GM10248 (cell line): ENCODE data around the gene ADCY5.

Experiments used
- CTCF ChIA-PET: fragments of 300-600 bp; sonication (Branson Sonifier 250); formaldehyde crosslinking; extraction: SDS; loops from one replicate; lab custom pipeline; 2021; ENCODE audit warnings: antibody characterized with exemption; lab: Yijun Ruan, JAX
- POLR2A ChIA-PET: fragments of 350-650 bp; sonication (Branson Sonifier 250); formaldehyde crosslinking; extraction: SDS; loops from one replicate; lab custom pipeline; 2020; ENCODE audit warnings: antibody characterized with exemption; lab: Yijun Ruan, JAX
- DNase-seq: peaks from one replicate; pipeline ENCODE4 v3.0.0; 2012; ENCODE audit errors: extremely low spot score
- TF ChIP-seq, protein P1 (sequence below): IDR thresholded peaks from 2 replicates; pipeline ENCODE4 v1.5.1; 2012; ENCODE audit warnings: mild to moderate bottlenecking, low read depth; ENCODE audit errors: extremely low read depth, missing control alignments, control extremely low read depth

Gene ADCY5

DNA sequence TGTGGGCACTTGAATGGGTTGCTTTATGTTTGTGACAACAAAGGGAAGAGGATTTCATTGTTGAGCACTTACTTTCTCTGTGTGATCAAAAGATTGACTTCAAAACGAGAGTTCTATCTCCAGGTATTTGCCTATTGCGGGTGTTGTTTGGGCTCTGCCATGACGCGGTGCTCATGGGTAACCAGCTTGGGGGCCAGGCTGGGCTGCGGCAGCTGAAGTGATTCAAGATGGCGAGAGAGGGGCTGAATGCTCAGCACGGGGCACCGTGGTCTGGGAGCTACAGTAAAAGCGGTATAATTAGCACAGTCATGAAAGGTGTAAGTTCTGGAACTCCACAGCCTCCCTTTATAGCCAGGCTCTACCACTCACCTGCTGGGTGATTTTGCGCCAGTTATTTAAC is 31.0 kb upstream of the ADCY5 start:
- ChIA-PET CTCF (interaction anchor here (1.4 to 2.0 kb wide), 2 partner anchors 10 to 26 kb away, joined by 3 to 5 read pairs; no protein-coding TSS in a partner anchor), POLR2A (no interaction called here)
- no peak for DNase-seq
- TF ChIP-seq, protein P1, sequence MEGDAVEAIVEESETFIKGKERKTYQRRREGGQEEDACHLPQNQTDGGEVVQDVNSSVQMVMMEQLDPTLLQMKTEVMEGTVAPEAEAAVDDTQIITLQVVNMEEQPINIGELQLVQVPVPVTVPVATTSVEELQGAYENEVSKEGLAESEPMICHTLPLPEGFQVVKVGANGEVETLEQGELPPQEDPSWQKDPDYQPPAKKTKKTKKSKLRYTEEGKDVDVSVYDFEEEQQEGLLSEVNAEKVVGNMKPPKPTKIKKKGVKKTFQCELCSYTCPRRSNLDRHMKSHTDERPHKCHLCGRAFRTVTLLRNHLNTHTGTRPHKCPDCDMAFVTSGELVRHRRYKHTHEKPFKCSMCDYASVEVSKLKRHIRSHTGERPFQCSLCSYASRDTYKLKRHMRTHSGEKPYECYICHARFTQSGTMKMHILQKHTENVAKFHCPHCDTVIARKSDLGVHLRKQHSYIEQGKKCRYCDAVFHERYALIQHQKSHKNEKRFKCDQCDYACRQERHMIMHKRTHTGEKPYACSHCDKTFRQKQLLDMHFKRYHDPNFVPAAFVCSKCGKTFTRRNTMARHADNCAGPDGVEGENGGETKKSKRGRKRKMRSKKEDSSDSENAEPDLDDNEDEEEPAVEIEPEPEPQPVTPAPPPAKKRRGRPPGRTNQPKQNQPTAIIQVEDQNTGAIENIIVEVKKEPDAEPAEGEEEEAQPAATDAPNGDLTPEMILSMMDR: no peak

DNA sequence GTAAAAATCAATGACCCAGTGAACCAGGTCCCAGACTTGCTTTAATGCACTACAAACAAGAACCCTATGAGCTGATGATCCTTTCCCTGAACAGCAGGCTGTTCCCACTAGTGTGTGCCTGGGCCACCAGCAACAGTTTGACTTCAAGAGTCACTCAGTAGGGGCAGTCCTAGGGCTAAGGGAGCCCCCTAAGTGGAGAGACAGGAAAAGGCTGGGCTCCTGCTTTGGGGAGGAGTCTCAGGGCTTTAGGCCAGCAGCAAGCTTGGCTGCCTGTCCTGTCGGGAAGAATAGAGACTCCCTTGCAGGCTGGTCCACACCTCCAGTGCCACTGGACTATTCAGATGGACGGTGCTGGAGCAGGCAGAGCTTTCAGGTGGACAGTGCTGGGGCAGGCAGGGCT is 29.4 kb upstream of the ADCY5 start:
- no peak for DNase-seq
- CTCF ChIA-PET: interaction anchor here (2.0 to 3.2 kb wide), 2 partner anchors 12 kb away, joined by 5 to 12 read pairs; no protein-coding TSS in a partner anchor
- POLR2A ChIA-PET: no interaction called here
- TF ChIP-seq, protein P1: no peak

DNA sequence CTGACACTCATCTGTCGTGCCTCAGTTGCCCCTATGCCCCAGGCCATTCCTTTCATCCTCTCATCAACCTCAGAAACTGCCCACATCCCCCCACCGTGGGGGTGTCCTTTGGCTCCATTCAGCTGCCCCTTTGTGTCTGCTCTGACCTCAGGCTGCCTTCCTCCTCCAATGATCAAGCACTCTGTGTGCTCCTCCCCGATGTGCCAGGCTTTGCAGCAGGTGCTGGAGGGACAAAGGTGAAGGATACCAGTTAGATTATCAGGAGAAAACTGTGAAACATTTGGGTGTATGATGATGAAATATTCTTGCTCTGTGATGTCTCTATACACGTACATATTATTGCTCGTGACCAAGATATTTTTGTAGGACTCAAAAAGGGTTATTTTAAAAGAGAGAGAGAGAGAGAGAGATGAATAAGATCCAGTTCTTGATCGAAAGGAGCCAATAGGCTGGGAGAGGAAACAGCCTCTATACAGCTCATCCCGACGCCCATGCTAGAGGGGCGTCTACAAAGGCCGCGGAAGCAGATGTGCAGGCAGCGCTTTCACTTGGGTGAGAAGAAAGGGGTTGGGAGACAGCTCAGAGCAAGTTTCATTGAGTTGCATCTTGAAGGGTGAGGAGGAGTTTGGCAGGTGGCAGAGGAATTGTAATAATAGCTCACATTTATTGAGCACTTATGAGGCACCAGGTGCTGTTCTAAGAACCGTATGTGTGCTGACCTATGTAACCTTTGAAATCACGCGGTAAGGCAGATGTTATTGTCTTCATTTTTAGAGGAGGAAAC is 28.3 kb upstream of the ADCY5 start:
- TF ChIP-seq, protein P1: no peak
- CTCF ChIA-PET: interaction anchor here (0.7 to 3.2 kb wide), 2 partner anchors 13 to 148 kb away, joined by 3 to 12 read pairs; no protein-coding TSS in a partner anchor
- no peak for DNase-seq
- POLR2A ChIA-PET: no interaction called here

DNA sequence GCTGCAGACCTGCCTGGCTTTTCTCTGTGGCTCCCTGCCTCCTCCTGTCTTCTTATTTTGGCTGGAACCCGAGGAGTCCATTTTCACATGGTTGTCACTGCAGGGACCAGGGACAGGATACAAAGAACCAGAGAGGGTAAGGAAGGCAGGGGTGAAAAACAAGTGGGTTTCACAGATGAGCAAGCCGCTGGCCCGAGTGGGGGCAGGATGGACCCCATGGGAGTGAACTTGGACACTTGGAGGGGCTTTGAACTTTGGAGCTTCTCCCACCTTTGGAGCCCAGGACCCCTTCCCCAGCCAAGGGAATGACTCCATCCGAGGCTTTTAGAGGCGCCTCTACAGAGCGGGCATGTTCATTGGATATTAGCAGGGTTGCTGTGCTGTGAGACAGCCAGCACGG is 26.9 kb upstream of the ADCY5 start:
- DNase-seq: no peak
- POLR2A ChIA-PET: no interaction called here
- TF ChIP-seq, protein P1: no peak
- CTCF ChIA-PET: interaction anchor here (3.2 kb wide), 1 partner anchor 14 kb away, joined by 12 read pairs; no protein-coding TSS in a partner anchor

DNA sequence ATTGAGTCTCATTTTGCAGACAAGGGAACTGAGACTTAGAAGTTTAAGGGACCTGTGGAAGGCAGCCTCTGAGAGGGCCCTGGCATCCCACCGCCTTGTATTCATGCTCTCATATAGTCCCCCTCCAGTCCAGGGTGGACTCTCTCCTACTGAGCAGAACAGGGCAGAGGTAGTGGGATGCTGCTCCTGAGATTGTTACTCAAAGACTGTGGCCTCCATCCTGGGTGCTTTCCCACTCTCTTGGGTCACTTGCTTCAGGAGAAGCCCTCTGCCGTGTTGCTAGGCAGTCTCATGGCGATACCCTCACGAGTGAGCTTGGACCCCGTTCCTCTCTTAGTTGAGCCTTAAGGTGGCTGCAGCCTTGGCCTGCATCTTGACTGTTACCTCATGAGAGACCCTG is 22.2 kb upstream of the ADCY5 start:
- TF ChIP-seq, protein P1: no peak
- CTCF ChIA-PET: no interaction called here
- POLR2A ChIA-PET: no interaction called here
- no peak for DNase-seq

DNA sequence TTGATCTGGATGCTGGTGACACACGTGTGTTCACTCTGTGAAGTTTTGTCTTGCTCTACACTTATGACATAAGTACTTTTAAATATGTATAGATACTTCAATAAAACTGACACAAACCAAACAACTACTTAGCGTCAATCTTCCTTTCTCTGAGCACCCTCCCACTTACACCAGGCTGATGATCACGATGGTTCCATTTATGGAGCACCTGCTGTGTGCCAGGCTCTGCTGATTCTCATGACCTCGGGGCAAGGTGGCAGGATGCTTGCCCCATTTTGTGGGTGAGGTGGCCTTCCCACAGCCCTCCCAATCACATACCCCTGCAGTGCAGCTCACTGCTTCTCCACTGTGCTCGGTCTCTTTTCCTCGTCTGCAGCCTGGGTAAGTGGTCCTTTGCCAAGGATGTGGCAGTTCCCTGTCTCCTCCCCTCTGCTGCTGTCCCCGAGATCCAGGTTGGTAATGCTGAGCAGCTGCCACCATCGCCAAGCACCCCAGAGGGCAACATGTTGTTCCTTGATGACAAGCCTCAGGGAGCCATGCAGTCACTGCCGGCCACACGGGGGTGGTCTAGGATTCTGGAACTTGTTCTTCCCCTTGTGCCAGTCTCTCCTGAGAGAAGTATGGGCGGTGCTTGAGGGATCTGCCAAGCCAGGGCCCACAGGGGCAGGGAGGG is 20.6 kb upstream of the ADCY5 start:
- CTCF ChIA-PET: interaction anchor here (1.1 kb wide), 1 partner anchor 23 kb away, joined by 3 read pairs; no protein-coding TSS in a partner anchor
- DNase-seq: no peak
- TF ChIP-seq, protein P1: no peak
- POLR2A ChIA-PET: no interaction called here
